ES-I3 (cell line): ENCODE data around the gene GPATCH8.
"Not testable (repeated sequence)": the region's sequence is repeated elsewhere in the genome, so short reads cannot be mapped to it uniquely, and the experiment has no call there.

Experiments used
- H3K36me3 ChIP-seq: 2 replicates; pipeline ENCODE4 v1.6.1; 2013; ENCODE audit warnings: mild to moderate bottlenecking, low read length, control low read depth, moderate library complexity; ENCODE audit not compliant: insufficient read depth
- H3K4me1 ChIP-seq: 2 replicates; pipeline ENCODE4 v1.6.1; 2013; ENCODE audit warnings: mild to moderate bottlenecking, control low read depth, low read length; ENCODE audit not compliant: insufficient read depth
- H3K9ac ChIP-seq: 2 replicates; pipeline ENCODE4 v1.6.1; 2013; ENCODE audit warnings: low read depth, mild to moderate bottlenecking, low read length, moderate library complexity
- H3K9me3 ChIP-seq: 2 replicates; pipeline ENCODE4 v1.6.1; 2013; ENCODE audit warnings: mild to moderate bottlenecking, low read length, moderate library complexity; ENCODE audit not compliant: control insufficient read depth, insufficient read depth

Gene GPATCH8

DNA sequence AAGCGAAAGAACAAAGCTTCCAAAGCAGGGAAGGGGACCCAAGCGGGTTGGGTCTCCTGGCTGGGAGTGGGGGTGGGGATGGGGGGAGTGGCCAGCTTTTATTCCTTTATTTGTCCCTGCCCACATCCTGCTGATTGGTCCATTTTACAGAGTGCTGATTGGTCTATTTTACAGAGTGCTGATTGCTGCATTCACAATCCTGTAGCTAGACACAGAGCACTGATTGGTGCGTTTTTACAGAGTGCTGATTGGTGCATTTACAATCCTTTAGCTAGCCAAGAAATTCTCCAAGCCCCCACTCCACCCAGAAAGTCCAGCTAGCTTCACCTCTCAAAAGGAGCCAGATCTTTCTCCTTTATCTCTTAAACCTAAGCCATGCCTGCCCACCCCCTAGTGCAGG, 34.7 kb upstream of the GPATCH8 start:
- not testable (repeated sequence) for H3K9me3 ChIP-seq, H3K36me3 ChIP-seq, H3K9ac ChIP-seq
- peaks cover 43% of the 10 kb centered on the region for H3K4me1 ChIP-seq

GRCh38 chr17:44536090-44536953, 33.1 kb upstream of the GPATCH8 start:
- Histone ChIP-seq H3K9me3 (no peaks in the 10 kb centered on the region; the same call in 1 of the 2 replicates), H3K9ac (no peak overlapping the region), H3K4me1 (peaks cover 33% of the 10 kb centered on the region), H3K36me3 (no peaks in the 10 kb centered on the region)

DNA sequence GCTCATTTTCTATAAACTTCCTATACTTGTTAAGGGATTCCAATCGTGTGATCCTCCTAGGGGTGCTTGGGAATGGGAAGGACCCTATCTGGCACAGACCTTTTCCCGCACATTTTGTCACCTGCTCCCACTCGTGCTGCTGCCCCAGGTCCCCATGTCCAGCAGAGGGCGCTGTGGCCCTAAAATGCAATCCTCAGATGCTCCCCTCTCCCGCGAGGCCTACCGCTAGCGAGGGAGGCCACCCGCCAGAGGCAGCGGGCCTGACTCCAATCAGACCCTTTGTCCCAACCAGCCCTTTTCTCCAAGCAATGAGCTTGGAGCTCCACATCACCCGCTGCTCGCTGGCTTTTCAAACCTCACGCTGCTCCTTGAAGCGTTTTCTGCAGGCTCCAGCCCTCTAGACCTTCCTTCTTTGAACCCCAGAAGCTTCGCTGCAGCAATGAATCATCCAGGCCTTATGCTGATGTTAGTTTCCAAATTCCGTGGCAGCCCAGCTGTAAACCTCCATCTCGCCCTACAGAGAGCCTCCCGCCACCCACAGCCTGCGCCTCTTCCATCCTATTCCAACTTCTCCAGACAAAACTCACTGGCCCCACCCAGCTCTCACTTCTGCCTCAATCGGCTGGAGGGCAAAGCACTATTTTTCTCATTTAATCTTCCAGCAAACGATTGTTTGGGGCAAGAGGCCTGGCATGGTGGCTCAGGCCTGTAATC, 30.5 kb upstream of the GPATCH8 start:
- Histone ChIP-seq H3K4me1 (peaks cover 20% of the 10 kb centered on the region), H3K36me3 (no peaks in the 10 kb centered on the region), H3K9ac (peak overlapping the region; percentile 4; the same call in 1 of the 2 replicates), H3K9me3 (no peaks in the 10 kb centered on the region; the same call in 1 of the 2 replicates)

GRCh38 chr17:44530896-44531418, 27.8 kb upstream of the GPATCH8 start:
- Histone ChIP-seq H3K4me1 (peaks cover 10% of the 10 kb centered on the region), H3K9ac (no peak overlapping the region), H3K36me3 (no peaks in the 10 kb centered on the region), H3K9me3 (0 out of 2 replicates have a peak, but pooled peaks cover 5% of the 10 kb centered on the region)

DNA sequence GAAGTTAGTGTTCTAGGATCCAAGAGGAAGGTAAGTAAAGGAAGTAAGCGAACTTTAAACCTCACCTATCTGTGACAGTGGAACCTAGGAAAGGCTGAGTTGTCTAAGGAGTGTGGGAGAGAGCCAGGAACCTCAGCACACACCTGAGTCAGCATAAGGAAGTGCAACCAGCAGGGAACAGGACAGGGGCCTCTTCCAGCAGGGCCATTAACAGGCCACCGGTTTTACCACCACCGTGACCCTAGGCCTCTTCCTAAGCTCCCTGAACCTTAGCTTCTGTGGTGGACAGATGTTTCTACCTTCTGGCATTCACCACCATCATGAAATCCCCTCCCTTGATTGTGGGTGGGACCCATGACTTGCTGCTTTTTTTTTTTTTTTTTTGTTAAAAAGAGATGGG, 26.7 kb upstream of the GPATCH8 start:
- Histone ChIP-seq H3K36me3 (no peaks in the 10 kb centered on the region), H3K9me3 (0 out of 2 replicates have a peak, but pooled peaks cover 5% of the 10 kb centered on the region), H3K9ac (no peak overlapping the region), H3K4me1 (peaks cover 6% of the 10 kb centered on the region; the same call in 1 of the 2 replicates)

DNA sequence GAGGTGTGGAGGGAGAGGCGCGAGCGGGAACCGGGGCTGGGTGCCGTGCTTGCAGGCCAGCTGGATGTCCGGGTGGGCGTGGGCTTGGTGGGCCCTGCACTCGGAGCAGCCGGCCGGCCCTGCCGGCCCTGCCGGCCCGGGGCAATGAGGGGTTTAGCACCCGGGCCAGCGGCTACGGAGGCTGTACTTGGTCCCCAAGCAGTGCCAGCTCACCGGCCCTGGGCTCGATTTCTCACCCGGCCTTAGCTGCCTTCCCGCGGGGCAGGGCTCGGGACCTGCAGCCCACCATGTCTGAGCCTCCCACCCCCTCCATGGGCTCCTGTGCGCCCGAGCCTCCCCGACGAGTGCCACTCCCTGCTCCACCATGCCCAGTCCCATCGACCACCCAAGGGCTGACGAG, 24.7 kb upstream of the GPATCH8 start:
- H3K36me3 ChIP-seq: no peaks in the 10 kb centered on the region
- no peak overlapping the region for H3K9ac ChIP-seq
- H3K9me3 ChIP-seq: 0 out of 2 replicates have a peak, but pooled peaks cover 5% of the 10 kb centered on the region
- no peaks in the 10 kb centered on the region for H3K4me1 ChIP-seq

GRCh38 chr17:44527102-44527501, 23.9 kb upstream of the GPATCH8 start:
- Histone ChIP-seq H3K4me1 (no peaks in the 10 kb centered on the region), H3K36me3 (no peaks in the 10 kb centered on the region), H3K9ac (no peak overlapping the region), H3K9me3 (0 out of 2 replicates have a peak, but pooled peaks cover 5% of the 10 kb centered on the region)

- Histone ChIP-seq H3K9ac (no peak overlapping the region), H3K9me3 (0 out of 2 replicates have a peak, but pooled peaks cover 5% of the 10 kb centered on the region), H3K36me3 (no peaks in the 10 kb centered on the region), H3K4me1 (no peaks in the 10 kb centered on the region)
These were observed 20.4 kb upstream of the GPATCH8 start for GRCh38 chr17:44523672-44523972.

- H3K4me1 ChIP-seq: no peaks in the 10 kb centered on the region
- H3K9ac ChIP-seq: no peak overlapping the region
- 0 out of 2 replicates have a peak, but pooled peaks cover 5% of the 10 kb centered on the region for H3K9me3 ChIP-seq
- H3K36me3 ChIP-seq: no peaks in the 10 kb centered on the region
These were observed 19.9 kb upstream of the GPATCH8 start for GRCh38 chr17:44522883-44523671.

- H3K9ac ChIP-seq: no peak overlapping the region
- H3K4me1 ChIP-seq: no peaks in the 10 kb centered on the region
- H3K36me3 ChIP-seq: no peaks in the 10 kb centered on the region
- no peaks in the 10 kb centered on the region for H3K9me3 ChIP-seq
These were observed 14.8 kb upstream of the GPATCH8 start for GRCh38 chr17:44518032-44518431.

- H3K36me3 ChIP-seq, H3K4me1 ChIP-seq, H3K9me3 ChIP-seq: not testable (repeated sequence)
- H3K9ac ChIP-seq: peak overlapping the region; percentile 53
These were observed 8.3 kb upstream of the GPATCH8 start for GRCh38 chr17:44511241-44512134.

GRCh38 chr17:44506939-44507604, 3.9 kb upstream of the GPATCH8 start:
- H3K4me1 ChIP-seq, H3K9ac ChIP-seq, H3K36me3 ChIP-seq, H3K9me3 ChIP-seq: not testable (repeated sequence)

- peaks cover 8% of the 10 kb centered on the region for H3K4me1 ChIP-seq
- H3K36me3 ChIP-seq: no peaks in the 10 kb centered on the region
- no peaks in the 10 kb centered on the region for H3K9me3 ChIP-seq
- H3K9ac ChIP-seq: peak overlapping the region; percentile 95
These were observed 534 bp downstream of the GPATCH8 start for GRCh38 chr17:44502598-44503146.
